Endothelial cell of umbilical vein (primary cell): ENCODE results near the gene DCUN1D2.
"Not testable (repeated sequence)": the region's sequence is repeated elsewhere in the genome, so short reads cannot be mapped to it uniquely, and the experiment has no call there.

Experiments used
- EZH2 ChIP-seq: IDR thresholded peaks from 2 replicates; pipeline ENCODE4 v1.6.1; 2012; ENCODE audit warnings: borderline replicate concordance, low read depth, mild to moderate bottlenecking, moderate library complexity, low read length, inconsistent platforms; ENCODE audit not compliant: severe bottlenecking
- FOS ChIP-seq: IDR thresholded peaks from 2 replicates; pipeline ENCODE4 v1.6.1; 2011; ENCODE audit warnings: mild to moderate bottlenecking, low read length, moderate library complexity, borderline replicate concordance; ENCODE audit not compliant: insufficient read depth
- JUN ChIP-seq: IDR thresholded peaks from 2 replicates; pipeline ENCODE4 v1.6.1; 2011; ENCODE audit warnings: borderline replicate concordance, low read depth; ENCODE audit not compliant: insufficient read length, insufficient read depth
- MAX ChIP-seq: IDR thresholded peaks from 2 replicates; pipeline ENCODE4 v1.6.1; 2011; ENCODE audit not compliant: insufficient read depth, insufficient read length
- MYC ChIP-seq: IDR thresholded peaks from one replicate; pipeline ENCODE4 v1.6.1; 2011; ENCODE audit warnings: mild to moderate bottlenecking, low read depth, low read length
- POLR2A ChIP-seq: IDR thresholded peaks from 2 replicates; pipeline ENCODE4 v1.6.1; 2012; ENCODE audit warnings: low read depth, mild to moderate bottlenecking, control low read depth, low read length
- POLR2AphosphoS5 ChIP-seq: IDR thresholded peaks from 2 replicates; pipeline ENCODE4 v1.6.1; 2012; ENCODE audit warnings: low read depth, mild to moderate bottlenecking, control low read depth, low read length, moderate library complexity; ENCODE audit not compliant: insufficient read depth
- TF ChIP-seq, protein P1 (sequence below), 2 donors: IDR thresholded peaks; 1 replicate in 1 of 2; 2 replicates in 1 of 2; pipeline ENCODE4 v1.5.1; 2011; ENCODE audit warnings: low read length in 2 of 2, mild to moderate bottlenecking in 2 of 2, moderate library complexity in 2 of 2, control low read depth in 1 of 2, inconsistent platforms in 1 of 2, low read depth in 1 of 2; ENCODE audit not compliant: insufficient read depth in 1 of 2; ENCODE audit errors: extremely low read depth in 1 of 2

DNA sequence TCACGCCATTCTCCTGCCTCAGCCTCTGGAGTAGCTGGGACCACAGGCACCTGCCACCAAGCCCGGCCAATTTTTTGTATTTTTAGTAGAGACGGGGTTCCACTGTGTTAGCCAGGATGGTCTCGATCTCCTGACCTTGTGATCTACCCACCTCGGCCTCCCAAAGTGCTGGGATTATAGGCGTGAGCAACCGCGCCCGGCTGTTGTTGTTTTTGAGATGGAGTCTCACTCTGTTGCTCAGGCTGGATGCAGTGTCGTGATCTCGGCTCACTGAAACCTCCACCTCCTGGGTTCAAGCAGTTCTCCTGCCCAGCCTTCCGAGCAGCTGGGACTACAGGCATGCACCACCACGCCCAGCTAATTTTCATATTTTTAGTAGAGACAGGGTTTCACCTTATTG is 31.9 kb upstream of the DCUN1D2 start:
- TF ChIP-seq, protein P1, sequence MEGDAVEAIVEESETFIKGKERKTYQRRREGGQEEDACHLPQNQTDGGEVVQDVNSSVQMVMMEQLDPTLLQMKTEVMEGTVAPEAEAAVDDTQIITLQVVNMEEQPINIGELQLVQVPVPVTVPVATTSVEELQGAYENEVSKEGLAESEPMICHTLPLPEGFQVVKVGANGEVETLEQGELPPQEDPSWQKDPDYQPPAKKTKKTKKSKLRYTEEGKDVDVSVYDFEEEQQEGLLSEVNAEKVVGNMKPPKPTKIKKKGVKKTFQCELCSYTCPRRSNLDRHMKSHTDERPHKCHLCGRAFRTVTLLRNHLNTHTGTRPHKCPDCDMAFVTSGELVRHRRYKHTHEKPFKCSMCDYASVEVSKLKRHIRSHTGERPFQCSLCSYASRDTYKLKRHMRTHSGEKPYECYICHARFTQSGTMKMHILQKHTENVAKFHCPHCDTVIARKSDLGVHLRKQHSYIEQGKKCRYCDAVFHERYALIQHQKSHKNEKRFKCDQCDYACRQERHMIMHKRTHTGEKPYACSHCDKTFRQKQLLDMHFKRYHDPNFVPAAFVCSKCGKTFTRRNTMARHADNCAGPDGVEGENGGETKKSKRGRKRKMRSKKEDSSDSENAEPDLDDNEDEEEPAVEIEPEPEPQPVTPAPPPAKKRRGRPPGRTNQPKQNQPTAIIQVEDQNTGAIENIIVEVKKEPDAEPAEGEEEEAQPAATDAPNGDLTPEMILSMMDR (IDR thresholded peaks at IDR 0.05; ENCODE audit: extremely low read depth in 1 of 2, insufficient read depth in 1 of 2, low read depth in 1 of 2, low read length in 2 of 2) = not testable (repeated sequence)
- not testable (repeated sequence) for TF ChIP-seq POLR2AphosphoS5, POLR2A, EZH2, JUN, MAX, MYC, FOS
